Activated T-helper 2 cell treated with anti-CD3 and anti-CD28 coated beads, Interferon-gamma antibody, Interleukin-2, Interleukin-4, amounts not matched to agents 10 μg/mL and 5 μg/mL and 100 μg/mL, durations not matched to agents 14 hours and 24 hours and 36 hours (primary cell): ENCODE results near the gene PPM1L. TPM values are rescaled to one million over a fixed set of nuclear protein-coding genes. Genes with fewer than 3 reads are reported as not detected.

Experiments
- DNase-seq: peaks from one replicate; pipeline ENCODE4 v3.0.0; 2021; ENCODE audit warnings: low spot score
- H3K27ac Mint-ChIP-seq: one replicate; pipeline ENCODE4 v1.8.0; 2021; ENCODE audit warnings: mixed read lengths
- H3K27me3 Mint-ChIP-seq: one replicate; pipeline ENCODE4 v1.8.0; 2021; ENCODE audit warnings: low read depth, mixed read lengths
- H3K36me3 Mint-ChIP-seq: one replicate; pipeline ENCODE4 v1.8.0; 2021; ENCODE audit warnings: low read depth, mixed read lengths
- H3K4me1 Mint-ChIP-seq: one replicate; pipeline ENCODE4 v1.8.0; 2021; ENCODE audit warnings: low read depth, mixed read lengths
- H3K4me3 Mint-ChIP-seq: one replicate; pipeline ENCODE4 v1.8.0; 2021; ENCODE audit warnings: low read depth, mild to moderate bottlenecking, moderate library complexity, mixed read lengths
- H3K9me3 Mint-ChIP-seq: one replicate; pipeline ENCODE4 v1.8.0; 2021; ENCODE audit warnings: mixed read lengths
- intact Hi-C: fragments of 100-400 bp; cut with micrococcal nuclease; formaldehyde crosslinking; loops from one replicate; pipeline ENCODE4 v1.15.1; 2023
- total RNA-seq: library from RNA; stranded (reverse); gene quantifications from 2 replicates; pipeline ENCODE4 v1.2.3, GENCODE V29; 2022

The PPM1L gene
- total RNA-seq, 1 donor from 2014 or later = 2.6 TPM

DNA sequence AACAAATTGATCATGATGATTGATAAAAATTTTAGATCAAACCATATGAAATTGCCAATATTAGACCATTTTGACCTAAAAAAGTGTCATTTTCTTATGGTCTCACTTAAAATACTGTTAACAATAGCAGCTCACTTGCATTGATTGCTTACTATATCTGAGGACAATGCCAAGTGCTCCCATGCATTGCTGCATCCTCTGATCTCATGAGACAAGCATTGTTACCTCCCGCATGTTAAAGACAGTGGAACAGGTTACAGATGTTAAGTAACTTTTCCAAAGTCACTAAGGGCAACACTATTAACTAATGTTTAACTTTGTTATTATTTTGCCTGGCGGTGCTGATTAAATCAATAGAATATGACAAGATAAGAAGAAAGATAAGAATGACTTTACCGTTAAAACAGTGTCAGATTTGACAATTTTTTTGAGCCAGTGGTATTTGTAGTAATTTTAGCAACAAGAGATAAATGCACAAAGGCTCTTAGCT is 69.3 kb downstream of the PPM1L start:
- no peak overlapping the region for H3K27ac Mint-ChIP-seq
- no peaks in the 10 kb centered on the region for H3K9me3 Mint-ChIP-seq
- H3K36me3 Mint-ChIP-seq = no peaks in the 10 kb centered on the region
- DNase-seq = no peak
- no peak overlapping the region for H3K4me3 Mint-ChIP-seq
- no peaks in the 10 kb centered on the region for H3K4me1 Mint-ChIP-seq
- intact Hi-C loops = no loop called here
- H3K27me3 Mint-ChIP-seq = no peaks in the 10 kb centered on the region

DNA sequence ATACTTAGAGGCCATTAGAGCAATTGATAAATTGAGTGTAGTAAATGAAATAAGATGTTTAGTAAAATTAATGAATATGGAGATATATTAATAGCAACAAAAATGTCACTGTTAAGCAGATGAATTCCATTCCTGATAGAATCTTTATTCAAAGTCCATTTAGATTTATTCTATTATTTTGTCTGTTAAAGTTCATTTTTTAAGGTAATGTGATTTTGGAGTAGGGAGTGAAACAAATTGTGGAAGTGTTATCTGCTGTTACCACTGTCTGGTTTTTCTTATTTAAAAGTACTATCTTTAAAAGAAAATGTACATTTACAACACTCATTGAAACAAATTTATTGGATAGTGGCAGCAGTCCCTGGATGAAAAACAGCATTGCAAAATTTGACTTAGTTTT is 70.4 kb downstream of the PPM1L start:
- no peaks in the 10 kb centered on the region for H3K36me3 Mint-ChIP-seq
- DNase-seq = no peak
- no peaks in the 10 kb centered on the region for H3K4me1 Mint-ChIP-seq
- intact Hi-C loops = no loop called here
- H3K27ac Mint-ChIP-seq = no peak overlapping the region
- H3K27me3 Mint-ChIP-seq = no peaks in the 10 kb centered on the region
- H3K9me3 Mint-ChIP-seq = no peaks in the 10 kb centered on the region
- no peak overlapping the region for H3K4me3 Mint-ChIP-seq

- H3K4me1 Mint-ChIP-seq = no peaks in the 10 kb centered on the region
- intact Hi-C loops = no loop called here
- no peak overlapping the region for H3K4me3 Mint-ChIP-seq
- no peaks in the 10 kb centered on the region for H3K9me3 Mint-ChIP-seq
- no peaks in the 10 kb centered on the region for H3K36me3 Mint-ChIP-seq
- no peaks in the 10 kb centered on the region for H3K27me3 Mint-ChIP-seq
- H3K27ac Mint-ChIP-seq = no peak overlapping the region
- no peak for DNase-seq
These were observed 71.0 kb downstream of the PPM1L start for GRCh38 chr3:160826991-160827390.

- Mint-ChIP-seq H3K9me3 (no peaks in the 10 kb centered on the region), H3K27me3 (no peaks in the 10 kb centered on the region), H3K36me3 (no peaks in the 10 kb centered on the region), H3K4me1 (no peaks in the 10 kb centered on the region), H3K4me3 (no peak overlapping the region), H3K27ac (no peak overlapping the region)
- DNase-seq = no peak
- intact Hi-C loops = no loop called here
These were observed 71.5 kb downstream of the PPM1L start for GRCh38 chr3:160827516-160827915.

- Mint-ChIP-seq H3K4me3 (no peak overlapping the region), H3K4me1 (no peaks in the 10 kb centered on the region), H3K9me3 (no peaks in the 10 kb centered on the region), H3K27ac (no peak overlapping the region), H3K36me3 (no peaks in the 10 kb centered on the region), H3K27me3 (no peaks in the 10 kb centered on the region)
- DNase-seq = no peak
- intact Hi-C loops = no loop called here
These were observed 72.8 kb downstream of the PPM1L start for GRCh38 chr3:160828880-160829279.

DNA sequence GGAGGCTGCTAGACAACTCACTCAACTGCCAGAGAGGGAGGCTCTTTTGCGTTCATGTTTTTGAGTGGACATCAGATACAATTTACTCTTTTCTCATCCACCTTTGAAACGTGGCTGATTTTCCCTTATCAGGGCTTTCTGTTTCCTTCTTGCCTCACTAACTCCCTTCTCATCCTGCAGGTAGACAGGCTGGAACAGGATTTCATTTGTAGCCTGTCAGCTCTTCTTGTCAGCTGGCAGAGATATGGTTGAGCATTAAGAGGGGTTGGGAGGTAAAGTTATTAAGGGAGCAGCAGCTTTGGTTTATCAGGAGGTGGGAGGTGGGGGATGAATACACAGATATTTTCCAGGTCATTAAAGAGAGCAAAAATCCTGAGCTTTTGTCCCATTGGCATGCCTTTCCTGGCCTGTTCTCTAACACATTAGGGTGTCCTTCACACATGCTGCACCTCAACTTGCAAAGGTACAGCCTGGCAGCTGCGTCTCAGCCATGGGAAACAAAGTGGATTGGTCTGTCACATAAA is 73.5 kb downstream of the PPM1L start:
- Mint-ChIP-seq H3K9me3 (no peaks in the 10 kb centered on the region), H3K4me3 (no peak overlapping the region), H3K36me3 (no peaks in the 10 kb centered on the region), H3K4me1 (no peaks in the 10 kb centered on the region), H3K27me3 (no peaks in the 10 kb centered on the region), H3K27ac (no peak overlapping the region)
- intact Hi-C loops = no loop called here
- DNase-seq = no peak

DNA sequence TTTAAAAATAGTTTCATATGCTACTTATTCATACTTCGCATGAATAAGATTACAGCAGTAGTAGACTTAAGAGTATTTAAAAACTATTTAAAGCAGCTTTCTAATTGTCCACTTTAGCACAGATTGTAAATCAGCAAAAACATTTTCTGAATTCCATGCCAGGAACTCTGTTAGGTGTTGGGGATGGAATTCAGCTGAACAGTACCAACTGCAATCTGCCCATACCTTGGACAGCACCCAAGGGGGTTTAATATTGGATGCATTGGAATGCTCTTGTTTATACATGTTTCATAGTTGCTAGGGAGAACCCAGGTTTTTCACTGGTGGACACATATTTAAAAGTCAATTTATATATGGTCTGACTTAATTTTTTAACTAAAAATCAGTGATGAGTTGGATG is 74.8 kb downstream of the PPM1L start:
- H3K4me1 Mint-ChIP-seq = no peaks in the 10 kb centered on the region
- no peaks in the 10 kb centered on the region for H3K9me3 Mint-ChIP-seq
- H3K27me3 Mint-ChIP-seq = no peaks in the 10 kb centered on the region
- no peak for DNase-seq
- intact Hi-C loops = no loop called here
- no peaks in the 10 kb centered on the region for H3K36me3 Mint-ChIP-seq
- H3K4me3 Mint-ChIP-seq = no peak overlapping the region
- no peak overlapping the region for H3K27ac Mint-ChIP-seq

GRCh38 chr3:160831401-160831800 is 75.4 kb downstream of the PPM1L start:
- Mint-ChIP-seq H3K36me3 (no peaks in the 10 kb centered on the region), H3K27me3 (no peaks in the 10 kb centered on the region), H3K9me3 (no peaks in the 10 kb centered on the region), H3K4me3 (no peak overlapping the region), H3K27ac (no peak overlapping the region), H3K4me1 (no peaks in the 10 kb centered on the region)
- intact Hi-C loops = no loop called here
- no peak for DNase-seq

DNA sequence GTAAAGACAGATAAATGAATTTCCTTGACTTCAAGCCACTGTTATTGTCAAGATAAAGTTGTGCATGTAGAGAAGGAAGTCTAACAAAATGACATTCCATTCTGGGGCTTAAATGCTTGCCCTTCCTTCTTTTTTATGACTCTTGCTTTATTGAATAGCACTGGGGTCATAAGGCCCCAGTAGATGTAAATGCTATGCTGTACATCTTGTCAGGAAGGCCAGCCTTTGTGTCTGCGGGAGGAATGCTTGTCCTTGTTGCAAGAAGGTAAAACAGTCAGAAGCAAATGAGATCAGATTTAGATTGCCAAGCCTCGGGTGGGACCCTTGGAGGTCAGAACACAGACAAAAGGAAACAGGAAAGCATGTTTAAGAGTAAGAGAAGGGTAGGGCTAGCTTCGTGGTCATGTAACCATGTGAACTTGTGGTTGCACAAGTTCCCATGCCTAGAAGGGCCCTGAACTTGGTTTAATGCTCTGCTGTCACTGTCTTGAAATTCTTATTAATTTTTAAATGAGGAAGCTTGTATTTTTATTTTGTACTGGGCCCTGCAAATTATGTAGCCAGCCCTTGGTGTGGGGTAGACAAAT is 81.5 kb downstream of the PPM1L start:
- Mint-ChIP-seq H3K27me3 (no peaks in the 10 kb centered on the region), H3K4me1 (no peaks in the 10 kb centered on the region), H3K27ac (no peak overlapping the region), H3K9me3 (no peaks in the 10 kb centered on the region), H3K4me3 (no peak overlapping the region), H3K36me3 (no peaks in the 10 kb centered on the region)
- DNase-seq = no peak
- intact Hi-C loops = no loop called here

DNA sequence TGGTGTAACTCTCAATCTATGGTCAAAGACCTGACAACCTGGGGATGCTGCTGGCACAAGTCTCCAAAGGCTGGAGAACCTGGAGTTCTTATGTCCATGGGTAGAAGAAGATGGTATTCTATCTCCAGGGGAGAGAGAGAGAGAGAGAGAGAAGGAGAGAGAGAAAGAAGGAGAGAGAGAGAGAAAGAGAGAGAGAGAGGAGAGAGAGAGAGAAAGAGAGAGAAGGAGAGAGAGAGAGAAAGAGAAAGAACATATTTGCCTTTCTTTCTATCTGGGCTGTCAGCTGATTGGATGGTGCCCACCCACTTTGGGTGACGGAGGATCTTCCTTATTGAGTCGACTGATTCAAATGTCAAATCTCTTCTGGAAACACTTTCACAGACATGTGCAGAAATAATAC is 84.6 kb downstream of the PPM1L start:
- no peaks in the 10 kb centered on the region for H3K9me3 Mint-ChIP-seq
- no peaks in the 10 kb centered on the region for H3K27me3 Mint-ChIP-seq
- H3K4me1 Mint-ChIP-seq = no peaks in the 10 kb centered on the region
- DNase-seq = no peak
- no peak overlapping the region for H3K4me3 Mint-ChIP-seq
- H3K36me3 Mint-ChIP-seq = no peaks in the 10 kb centered on the region
- intact Hi-C loops = no loop called here
- no peak overlapping the region for H3K27ac Mint-ChIP-seq

DNA sequence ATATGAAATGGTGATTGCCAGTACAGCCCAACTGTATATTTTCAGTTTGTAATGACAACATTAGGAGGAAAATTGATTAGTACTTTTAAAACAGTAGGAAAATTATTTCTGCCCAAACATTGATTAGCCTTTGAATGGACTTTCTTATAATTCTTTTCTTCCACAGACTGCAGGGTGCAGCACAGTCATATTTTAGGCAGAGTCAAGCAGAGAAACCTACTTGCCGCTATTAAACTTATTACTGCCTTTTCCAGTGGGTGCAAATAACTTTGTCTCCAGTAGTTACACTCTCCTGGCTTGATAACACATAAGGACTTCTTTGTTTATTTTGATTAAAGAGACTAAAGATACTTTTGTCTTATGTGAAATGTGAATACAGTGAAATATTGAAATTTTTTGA is 85.4 kb downstream of the PPM1L start:
- H3K4me3 Mint-ChIP-seq = no peak overlapping the region
- DNase-seq = no peak
- H3K27ac Mint-ChIP-seq = no peak overlapping the region
- no peaks in the 10 kb centered on the region for H3K36me3 Mint-ChIP-seq
- no peaks in the 10 kb centered on the region for H3K9me3 Mint-ChIP-seq
- intact Hi-C loops = no loop called here
- no peaks in the 10 kb centered on the region for H3K4me1 Mint-ChIP-seq
- H3K27me3 Mint-ChIP-seq = no peaks in the 10 kb centered on the region

DNA sequence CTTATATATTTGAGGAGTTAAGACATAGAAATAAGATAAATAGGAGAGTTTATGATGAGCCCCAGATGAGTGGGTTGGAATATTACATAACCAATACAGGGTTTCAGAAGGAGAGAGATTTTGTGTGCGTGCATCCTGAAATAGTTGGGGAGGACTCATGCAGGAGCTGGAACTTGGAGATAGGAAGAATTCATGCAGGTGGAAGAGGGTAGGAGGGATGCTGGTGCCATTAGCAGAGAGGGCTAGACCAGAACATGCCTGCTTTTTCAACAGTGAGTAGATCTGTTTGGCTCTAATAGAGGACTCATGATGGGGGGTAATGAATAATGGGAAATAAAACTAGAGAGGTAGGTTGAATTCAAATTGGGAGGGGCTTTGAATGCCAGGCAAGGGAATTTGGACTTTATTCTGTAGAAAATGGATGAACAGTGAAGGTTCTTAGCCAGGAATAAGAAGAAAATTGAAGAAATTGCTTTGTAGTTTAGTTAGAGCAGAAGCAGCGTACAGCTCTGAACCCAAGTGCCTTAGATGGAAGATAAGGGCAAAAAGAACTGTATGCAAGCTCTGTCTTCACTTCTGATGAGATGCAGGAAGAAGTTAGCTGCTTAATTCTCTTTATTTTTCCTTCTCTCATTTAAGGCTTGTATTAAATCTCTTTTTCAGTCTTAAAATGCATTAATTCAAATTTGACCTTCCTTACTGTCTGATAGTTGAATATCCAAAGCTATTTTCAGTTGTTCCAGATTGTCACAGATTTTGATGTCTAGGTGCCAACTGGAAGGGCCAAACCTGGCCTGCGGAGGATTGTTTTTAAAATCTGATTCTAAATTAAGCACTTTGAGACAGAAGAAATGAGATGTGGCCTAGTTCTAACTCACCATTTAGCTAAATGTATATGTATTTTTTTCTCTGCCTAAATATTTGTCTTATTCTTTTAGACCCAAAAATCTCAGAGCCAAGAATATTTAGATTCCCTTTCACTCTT is 86.3 kb downstream of the PPM1L start:
- no peaks in the 10 kb centered on the region for H3K4me1 Mint-ChIP-seq
- no peak for DNase-seq
- H3K27me3 Mint-ChIP-seq = no peaks in the 10 kb centered on the region
- no peak overlapping the region for H3K27ac Mint-ChIP-seq
- H3K36me3 Mint-ChIP-seq = no peaks in the 10 kb centered on the region
- no peaks in the 10 kb centered on the region for H3K9me3 Mint-ChIP-seq
- H3K4me3 Mint-ChIP-seq = no peak overlapping the region
- intact Hi-C loops = no loop called here

- intact Hi-C loops = no loop called here
- no peak overlapping the region for H3K4me3 Mint-ChIP-seq
- H3K27ac Mint-ChIP-seq = no peak overlapping the region
These were observed 95.7 kb downstream of the PPM1L start for GRCh38 chr3:160851629-160852210.

More at GRCh38 chr3:160851629-160852210, 95.7 kb downstream of the PPM1L start:
- no peak for DNase-seq
- H3K4me1 Mint-ChIP-seq = no peaks in the 10 kb centered on the region
- H3K9me3 Mint-ChIP-seq = no peaks in the 10 kb centered on the region
- peaks cover 5% of the 10 kb centered on the region for H3K27me3 Mint-ChIP-seq
- H3K36me3 Mint-ChIP-seq = no peaks in the 10 kb centered on the region
